DND-41 (cell line): Measurements from ENCODE around the gene TFR2.

Experiments
- EZH2 ChIP-seq: IDR thresholded peaks from 3 replicates; pipeline ENCODE4 v1.6.1; 2012; ENCODE audit warnings: borderline replicate concordance, low read depth, mild to moderate bottlenecking, moderate library complexity, low read length, inconsistent platforms; ENCODE audit not compliant: severe bottlenecking
- TF ChIP-seq, protein P1 (sequence below): IDR thresholded peaks from 2 replicates; pipeline ENCODE4 v1.5.1; 2012; ENCODE audit warnings: borderline replicate concordance, low read length, moderate library complexity, mild to moderate bottlenecking; ENCODE audit not compliant: poor library complexity, severe bottlenecking; ENCODE audit errors: extremely low read depth

- TF ChIP-seq, protein P1, sequence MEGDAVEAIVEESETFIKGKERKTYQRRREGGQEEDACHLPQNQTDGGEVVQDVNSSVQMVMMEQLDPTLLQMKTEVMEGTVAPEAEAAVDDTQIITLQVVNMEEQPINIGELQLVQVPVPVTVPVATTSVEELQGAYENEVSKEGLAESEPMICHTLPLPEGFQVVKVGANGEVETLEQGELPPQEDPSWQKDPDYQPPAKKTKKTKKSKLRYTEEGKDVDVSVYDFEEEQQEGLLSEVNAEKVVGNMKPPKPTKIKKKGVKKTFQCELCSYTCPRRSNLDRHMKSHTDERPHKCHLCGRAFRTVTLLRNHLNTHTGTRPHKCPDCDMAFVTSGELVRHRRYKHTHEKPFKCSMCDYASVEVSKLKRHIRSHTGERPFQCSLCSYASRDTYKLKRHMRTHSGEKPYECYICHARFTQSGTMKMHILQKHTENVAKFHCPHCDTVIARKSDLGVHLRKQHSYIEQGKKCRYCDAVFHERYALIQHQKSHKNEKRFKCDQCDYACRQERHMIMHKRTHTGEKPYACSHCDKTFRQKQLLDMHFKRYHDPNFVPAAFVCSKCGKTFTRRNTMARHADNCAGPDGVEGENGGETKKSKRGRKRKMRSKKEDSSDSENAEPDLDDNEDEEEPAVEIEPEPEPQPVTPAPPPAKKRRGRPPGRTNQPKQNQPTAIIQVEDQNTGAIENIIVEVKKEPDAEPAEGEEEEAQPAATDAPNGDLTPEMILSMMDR, result no peak
- TF ChIP-seq EZH2, result no peak
Measured at GRCh38 chr7:100673302-100673941, 32.1 kb upstream of the TFR2 start, which contains the start of gene GNB2.
